GM20000 (cell line): Measurements from ENCODE around the gene SARDH.

Experiments used
- DNase-seq: peaks from one replicate; pipeline ENCODE4 v3.0.0; 2012; ENCODE audit warnings: low spot score
- TF ChIP-seq, protein P1 (sequence below): IDR thresholded peaks from 2 replicates; pipeline ENCODE4 v1.5.1; 2012; ENCODE audit warnings: mild to moderate bottlenecking, control low read depth; ENCODE audit errors: extremely low read depth, missing control alignments

SARDH gene

DNA sequence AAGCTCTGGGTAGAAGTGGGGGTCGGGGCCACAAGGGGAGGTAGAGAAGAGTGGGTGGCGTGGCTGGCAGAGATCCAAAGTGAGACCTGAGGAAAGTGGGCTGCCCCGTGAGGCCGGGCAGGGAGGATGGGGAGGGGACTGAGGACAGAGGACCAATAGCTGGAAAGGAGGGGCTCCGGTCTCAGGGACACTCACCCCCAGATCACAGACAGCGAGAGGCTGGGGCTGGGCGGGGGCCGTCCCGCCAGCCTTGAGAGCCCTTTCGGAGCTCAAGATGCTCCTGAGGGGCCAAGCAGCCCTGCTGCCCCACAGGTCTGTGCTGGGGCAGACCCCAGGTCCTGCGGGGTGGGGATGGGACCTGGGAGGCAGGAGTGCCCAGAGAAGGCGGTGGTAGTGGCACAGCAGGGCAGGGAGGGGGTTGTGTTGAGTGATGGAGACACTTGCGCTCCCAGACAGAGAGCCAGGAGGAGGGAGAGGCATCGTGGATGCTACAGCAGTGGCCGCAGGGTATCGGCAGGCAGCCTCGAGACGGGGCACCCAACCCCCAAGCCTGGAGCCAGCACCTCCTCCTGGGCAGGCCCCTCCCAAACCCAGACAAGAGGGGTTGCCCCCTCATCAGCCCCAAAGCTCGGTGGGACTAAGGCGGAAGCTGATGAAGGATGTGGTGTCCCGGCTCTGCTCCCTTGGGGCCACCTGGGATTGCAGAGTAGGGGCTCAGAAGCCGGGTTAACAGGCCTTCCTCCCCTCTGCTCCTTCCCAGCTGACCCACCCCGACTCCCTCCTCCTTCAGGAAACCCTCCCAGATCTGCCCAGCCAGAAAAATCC, 3.4 kb downstream of the SARDH start:
- TF ChIP-seq, protein P1, sequence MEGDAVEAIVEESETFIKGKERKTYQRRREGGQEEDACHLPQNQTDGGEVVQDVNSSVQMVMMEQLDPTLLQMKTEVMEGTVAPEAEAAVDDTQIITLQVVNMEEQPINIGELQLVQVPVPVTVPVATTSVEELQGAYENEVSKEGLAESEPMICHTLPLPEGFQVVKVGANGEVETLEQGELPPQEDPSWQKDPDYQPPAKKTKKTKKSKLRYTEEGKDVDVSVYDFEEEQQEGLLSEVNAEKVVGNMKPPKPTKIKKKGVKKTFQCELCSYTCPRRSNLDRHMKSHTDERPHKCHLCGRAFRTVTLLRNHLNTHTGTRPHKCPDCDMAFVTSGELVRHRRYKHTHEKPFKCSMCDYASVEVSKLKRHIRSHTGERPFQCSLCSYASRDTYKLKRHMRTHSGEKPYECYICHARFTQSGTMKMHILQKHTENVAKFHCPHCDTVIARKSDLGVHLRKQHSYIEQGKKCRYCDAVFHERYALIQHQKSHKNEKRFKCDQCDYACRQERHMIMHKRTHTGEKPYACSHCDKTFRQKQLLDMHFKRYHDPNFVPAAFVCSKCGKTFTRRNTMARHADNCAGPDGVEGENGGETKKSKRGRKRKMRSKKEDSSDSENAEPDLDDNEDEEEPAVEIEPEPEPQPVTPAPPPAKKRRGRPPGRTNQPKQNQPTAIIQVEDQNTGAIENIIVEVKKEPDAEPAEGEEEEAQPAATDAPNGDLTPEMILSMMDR = no peak
- DNase-seq = no peak

DNA sequence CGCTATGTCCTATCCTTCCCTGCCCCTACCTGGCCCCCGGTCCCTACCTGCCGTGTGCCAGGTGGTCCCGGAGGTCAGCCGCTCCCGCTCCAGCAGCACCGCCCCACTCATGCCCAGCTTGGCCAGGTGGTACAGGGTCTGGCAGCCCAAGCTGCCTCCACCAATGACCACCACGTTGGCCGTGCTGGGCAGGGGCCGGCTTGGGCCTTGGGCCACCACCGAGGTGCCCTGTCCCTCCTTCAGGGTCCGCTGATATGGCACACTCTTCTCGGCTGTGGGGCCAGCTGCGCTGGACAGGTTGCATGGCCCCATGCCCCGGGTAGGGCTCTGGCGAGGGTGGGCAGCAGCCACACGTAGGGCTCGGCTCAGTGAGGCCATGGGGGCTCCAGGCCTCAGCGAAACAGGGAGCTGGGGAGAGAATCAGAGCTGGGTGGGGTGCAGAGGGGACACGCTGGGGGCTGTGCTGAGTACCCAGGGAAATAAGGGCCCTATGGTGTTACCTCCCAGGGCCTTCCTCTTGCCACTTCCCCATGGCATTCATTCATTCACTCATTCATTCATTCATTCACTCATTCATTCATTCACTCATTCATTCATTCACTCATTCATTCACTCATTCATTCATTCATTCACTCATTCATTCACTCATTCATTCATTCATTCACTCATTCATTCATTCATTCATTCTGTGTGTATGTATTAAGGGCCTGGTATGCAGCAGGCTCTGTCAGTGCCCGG, 4.2 kb downstream of the SARDH start:
- no peak for DNase-seq
- TF ChIP-seq, protein P1 = no peak

DNA sequence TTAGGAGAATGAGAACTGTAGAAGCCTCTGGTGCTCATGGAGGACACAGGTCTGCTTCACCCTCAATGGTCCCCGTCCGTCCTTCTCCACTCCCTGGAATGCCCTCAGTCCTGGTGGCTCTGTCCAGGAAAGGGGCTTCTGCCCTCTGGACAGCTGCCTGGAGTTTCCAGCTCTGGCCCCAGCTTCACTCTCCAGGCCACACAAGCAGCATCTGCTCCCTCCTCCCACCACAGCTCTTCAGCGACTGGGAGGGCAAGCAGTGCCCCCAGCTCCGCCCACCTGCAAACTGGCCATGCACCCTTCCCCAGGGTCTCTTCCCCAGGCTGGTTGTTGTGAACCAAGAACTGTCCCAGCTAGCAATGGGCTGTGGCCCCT, 4.7 kb downstream of the SARDH start:
- TF ChIP-seq, protein P1 = no peak
- DNase-seq = no peak

DNA sequence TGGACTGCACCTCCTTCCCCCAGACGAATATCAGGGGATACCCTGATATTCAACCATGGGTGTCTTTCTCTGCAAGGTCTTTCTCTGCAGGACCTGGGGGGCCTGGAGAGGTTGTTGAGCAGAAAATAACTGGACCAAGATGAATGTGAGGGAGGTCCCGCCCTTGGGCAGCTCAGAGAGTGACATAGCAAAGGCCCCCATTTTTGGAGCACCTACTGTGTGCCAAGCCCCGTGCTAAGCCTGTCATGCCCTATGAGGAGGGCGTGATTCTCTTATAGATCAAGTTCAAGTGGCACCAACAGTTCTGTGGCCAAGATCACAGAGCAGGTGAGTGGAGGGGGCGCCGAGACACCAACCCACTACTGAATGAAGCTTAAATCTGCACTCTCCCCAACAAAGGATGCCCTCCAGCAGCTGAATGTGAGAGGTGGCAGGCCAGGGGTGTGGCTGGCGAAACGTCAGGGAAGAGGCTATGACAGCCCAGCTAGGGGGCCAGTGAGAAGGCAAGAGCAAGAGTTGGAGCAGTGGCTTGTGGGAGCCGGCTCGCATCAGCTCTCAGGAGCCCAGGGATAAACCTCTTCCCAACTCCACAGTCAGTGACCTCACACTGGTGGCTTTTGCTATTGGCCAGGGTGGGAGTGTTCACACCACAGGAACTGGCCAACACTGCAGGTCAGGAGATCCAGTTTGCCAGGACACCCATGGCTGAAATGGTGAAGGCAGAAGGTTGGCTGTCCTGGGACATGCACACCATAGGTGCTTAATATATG, 5.3 kb downstream of the SARDH start:
- no peak for DNase-seq
- TF ChIP-seq, protein P1 = no peak

DNA sequence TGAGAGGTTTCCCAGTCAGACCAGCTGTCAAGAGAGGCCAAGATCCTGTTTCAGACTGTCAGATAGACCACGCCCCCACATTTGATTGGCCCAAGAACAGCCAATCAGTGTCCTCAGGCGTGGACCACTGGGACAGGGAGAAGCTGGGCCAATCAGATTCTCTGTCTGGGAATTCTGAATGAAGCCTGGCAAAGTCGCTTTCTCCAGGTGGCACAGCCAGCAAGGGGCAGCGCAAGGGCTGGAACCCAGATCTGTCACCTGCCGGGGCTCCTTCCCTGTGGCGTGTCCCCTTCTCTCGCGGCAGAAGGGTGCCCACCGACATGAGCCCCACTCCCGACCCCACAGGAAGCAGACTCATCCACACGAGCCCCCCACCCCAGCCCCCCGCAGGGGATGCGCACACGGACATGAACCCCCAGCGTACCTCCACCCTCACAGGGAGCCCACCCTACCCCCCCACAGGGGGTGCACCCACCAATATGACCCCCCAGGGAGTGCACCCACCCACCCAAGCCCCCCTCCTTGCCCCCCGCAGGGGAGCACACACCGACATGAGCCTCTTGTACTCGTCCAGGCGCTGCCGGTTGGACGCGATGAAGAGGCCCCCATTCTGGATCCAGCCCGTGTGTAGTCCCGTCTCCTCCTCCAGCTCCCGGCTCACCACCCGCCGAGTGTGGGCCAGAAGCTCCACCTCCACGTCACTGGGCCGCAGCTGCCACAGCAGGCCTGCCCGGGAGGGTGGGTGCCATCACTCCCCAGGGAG, 6.1 kb downstream of the SARDH start:
- TF ChIP-seq, protein P1 = no peak
- no peak for DNase-seq

DNA sequence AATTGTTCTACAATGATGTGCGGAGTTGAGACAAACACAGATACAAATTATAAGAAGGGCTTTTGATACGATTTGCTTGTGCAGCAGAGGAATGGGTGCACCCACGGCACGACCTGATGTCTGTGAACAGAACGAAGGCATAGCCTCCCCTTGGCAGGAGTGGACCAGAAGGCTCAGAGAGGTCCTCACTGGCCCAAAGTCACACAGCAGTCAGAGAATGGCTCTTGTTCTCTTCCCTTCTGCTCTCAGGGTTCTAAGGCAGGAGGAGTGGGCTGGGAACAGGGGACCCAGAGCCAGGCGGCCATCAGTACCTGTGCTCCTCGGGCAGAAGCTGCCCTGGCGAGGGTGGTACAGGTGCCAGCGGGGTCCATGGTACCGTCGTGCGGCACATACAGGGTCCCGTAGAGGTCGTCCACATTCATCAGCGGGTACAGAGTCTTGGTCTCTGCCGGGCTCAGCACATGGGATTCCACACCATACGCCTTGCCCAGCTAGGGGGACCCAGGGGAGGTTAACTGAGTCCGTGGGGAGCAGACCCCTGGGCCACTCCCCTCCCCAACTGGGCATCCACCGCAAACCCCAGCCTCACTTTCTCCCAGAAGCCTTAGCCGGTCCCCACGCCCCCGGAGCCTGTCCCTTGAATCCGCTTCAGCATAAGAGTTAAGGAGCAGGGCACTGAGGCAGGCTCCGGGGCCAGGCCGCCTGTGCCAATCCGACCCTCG, 7.0 kb downstream of the SARDH start:
- DNase-seq = no peak
- TF ChIP-seq, protein P1 = no peak
